NOMO-1 (cell line): ENCODE measurements around the gene ZNF12.
"Not testable (repeated sequence)": the region's sequence is repeated elsewhere in the genome, so short reads cannot be mapped to it uniquely, and the experiment has no call there.

ENCODE experiments used
- DNase-seq, 2 experiments: peaks; one replicate each; lab custom pipeline; 2025; ENCODE audit not compliant: unreplicated experiment in 2 of 2; lab: John Stamatoyannopoulos, UW

ZNF12 gene

GRCh38 chr7:6706666-6707407 is at the start of gene ZNF12:
TSS of gene ZNF12 (minus strand) at chr7:6706947. CDS start at chr7:6705173, 1,774 bp downstream.
- DNase-seq, result peak; percentile 86 to 88

DNA sequence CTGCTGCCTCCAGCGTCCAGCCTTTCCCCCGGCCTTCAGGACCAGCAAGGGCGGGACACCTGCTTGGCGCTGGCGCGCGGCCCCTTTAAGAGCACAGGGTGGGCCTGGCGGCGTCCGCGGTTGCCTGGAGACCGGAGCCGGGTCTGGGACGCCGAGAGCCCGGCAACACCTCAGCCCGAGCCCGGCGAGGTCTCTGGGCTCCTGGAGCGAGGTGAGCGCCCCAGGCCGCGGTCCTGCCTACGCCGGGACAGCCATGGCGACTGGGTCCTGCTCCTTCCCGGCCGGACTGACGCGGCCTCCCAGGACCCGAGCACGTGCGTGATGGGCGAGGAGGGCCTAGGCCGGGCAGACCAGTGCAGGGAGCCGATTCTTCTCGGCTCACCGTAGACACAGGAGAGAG is 47.2 kb upstream of the ZNF12 start, which contains the start of gene RSPH10B2:
TSS of gene RSPH10B2 (plus strand) at position 140 of the 400 bp plus-strand sequence. CDS start 3,575 bp downstream, outside the sequence.
- not testable (repeated sequence) for DNase-seq

DNA sequence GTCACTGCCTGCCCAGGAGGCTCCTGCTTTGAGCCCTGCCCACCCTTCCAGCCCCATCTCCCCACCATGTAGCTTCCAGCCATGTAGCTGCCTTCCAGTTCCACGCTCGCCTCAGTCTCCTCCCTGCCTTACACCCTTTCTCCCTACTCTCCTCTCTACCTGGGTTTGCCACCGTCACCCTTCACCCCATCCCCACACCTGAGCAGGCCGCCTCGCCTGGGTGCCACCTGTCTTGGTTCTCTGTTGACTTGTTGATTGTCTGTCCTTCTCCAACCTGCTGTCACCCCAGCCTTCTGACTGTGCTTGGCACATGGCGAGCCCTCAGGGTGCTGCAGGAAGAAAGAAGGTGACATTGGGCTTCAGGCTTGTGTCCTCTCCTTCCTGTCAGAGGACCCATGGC is 43.4 kb upstream of the ZNF12 start:
- DNase-seq, result not testable (repeated sequence)

DNA sequence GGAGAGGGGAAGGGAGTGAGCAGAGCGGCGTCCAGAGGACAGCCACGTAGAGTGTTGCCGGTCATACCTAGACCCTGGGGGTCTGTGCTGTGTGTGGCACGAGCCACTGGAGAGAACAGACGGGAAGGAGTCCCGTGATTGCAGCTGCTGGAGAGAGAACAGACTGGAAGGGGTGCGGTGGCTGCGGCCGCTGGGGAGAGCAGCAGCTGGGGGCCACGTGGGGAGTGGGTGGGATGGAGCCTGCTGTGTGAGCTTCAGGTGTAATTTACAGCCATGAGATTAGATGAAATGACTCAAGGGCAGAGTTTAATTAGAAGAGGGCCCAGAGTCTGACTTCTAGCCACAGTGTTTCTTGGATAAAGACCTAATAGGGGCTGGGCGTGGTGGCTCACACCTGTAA is 42.6 kb upstream of the ZNF12 start:
- not testable (repeated sequence) for DNase-seq

DNA sequence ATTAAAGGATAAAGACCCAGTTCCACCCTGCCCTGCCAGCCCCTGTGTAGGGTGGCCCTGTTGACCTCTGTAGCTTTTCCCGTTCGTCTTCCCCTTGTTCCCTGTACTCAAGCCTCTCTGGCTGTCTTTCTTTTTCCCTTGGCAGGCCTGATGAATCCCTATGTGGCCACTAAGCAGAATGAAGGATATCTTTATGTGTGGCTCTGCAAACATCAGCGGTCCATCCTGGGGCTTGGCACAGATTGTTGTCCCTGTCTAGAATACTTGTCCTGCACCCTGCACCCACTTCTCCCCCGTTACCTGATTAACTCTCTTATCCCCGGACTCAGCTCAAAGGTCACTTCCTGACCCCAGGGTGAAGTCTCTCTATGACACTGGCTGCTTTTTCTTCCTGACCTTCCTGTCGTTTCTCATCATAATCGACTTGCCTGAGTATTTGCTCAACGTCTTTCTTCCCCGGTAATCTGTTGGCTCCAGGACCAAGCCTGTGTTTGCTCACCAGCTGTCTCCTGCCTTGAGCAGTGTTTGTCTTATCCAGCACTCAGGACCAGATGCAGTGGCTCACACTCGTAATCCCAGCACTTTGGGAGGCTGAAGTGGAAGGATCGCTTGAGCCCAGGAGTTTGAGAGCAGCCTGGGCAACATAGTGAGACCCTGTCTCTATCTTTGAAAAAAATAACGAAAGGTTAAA is 37.8 kb upstream of the ZNF12 start:
- not testable (repeated sequence) for DNase-seq

GRCh38 chr7:6738415-6738814 is 31.7 kb upstream of the ZNF12 start:
- DNase-seq, result not testable (repeated sequence)

DNA sequence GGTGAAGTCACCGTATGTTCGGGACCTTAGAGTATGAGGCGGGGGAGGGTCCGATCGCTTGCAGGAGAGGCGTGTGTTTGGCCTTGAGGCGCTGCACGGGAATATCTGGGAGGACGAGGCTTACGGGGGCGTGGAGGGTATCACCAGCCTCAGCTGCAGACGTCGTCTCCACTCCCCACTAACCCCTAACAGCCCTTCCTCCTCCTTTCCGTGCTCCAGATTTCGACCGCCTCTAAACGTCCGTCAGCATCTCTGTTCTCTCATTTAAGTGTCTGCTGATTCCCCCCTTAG is 23.5 kb upstream of the ZNF12 start:
- peak in 1 of 2 experiments; percentile 0 for DNase-seq

DNA sequence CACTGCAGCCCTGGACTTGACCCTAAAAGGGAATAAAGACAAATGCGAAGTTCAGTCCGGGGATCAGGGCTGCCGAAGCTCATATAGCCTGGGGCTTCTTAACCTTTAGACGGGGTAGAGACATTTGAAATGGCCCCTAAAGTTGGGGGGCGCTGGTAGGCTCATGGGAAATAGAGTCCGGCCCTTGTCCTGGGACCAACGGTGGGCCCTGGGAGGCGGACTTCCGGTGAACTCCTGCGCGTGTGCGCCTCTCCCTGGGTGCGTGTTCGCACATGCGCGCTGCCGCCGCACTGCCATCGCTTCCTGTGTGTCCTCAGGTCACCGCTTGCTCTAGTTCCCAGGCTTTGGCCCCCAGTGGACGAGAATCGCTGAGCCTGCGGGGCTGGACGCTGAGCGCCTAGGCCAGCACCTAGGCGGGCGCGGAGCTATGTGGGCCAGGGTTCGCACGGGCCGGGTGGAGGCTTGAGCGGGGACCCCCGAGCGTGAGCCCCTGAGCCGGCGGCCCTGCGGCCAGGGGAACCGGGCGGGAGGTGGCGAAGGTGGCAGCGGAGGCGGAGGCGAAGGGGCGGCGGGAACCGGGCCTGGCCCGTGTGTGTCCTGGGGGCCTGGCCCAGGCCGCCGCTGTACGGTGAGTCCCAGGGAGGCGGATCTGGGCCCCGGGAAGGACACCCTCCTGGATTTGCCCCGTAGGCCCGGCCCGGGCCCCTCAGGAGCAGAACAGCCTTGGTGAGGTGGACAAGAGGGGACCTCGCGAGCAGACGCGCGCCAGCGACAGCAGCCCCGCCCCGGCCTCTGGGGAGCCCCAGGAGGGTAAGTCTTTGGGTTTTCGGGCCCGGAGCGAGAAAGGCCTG is 23.0 kb upstream of the ZNF12 start:
- DNase-seq, result peak; percentile 63 to 65

DNA sequence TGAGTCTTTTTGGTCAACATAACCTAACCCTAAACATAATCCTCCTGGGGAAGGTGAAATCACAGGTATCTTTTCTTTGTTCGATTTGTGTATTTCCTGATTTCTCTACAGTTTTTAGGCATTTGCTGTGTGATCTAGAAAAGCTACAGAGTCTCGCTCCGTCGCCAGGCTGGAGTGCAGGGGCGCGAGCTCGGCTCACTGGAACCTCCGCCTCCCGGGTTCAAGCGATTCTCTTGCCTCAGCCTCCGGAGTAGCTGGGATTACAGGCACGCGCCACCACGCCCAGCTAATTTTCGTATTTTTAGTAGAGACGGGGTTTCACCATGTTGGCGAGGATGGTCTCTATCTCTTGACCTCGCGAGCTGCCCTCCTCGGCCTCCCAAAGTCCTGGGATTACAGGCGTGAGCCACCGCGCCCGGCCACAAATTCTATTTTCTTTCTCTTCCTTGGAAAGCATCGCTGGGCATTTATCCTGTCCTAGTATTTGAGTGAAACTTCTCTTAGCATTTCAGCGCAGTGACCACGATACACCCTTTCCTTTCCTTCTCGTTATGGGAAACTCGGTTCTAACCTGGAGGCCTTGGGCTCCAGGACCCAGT is 22.2 kb upstream of the ZNF12 start:
- not testable (repeated sequence) for DNase-seq

DNA sequence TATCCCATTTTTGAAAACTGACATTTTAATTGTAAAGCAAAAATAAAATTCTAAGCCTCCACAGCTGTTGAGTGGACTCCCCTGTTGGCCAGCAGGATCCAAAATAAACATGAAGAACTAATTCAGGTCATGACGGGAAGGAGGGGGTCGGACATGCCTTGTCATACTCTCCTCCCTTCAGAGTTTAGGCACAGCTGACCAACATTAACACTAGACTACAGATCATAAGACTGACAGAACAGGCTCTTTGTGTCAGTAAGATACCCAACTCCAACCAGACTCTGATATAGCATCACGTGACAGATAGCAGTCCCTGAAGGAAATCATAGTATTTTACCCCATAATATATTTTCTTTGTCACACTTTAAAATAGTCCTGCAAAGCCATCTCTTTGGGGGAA is 20.9 kb upstream of the ZNF12 start:
- no peak for DNase-seq

GRCh38 chr7:6726341-6726740 is 19.6 kb upstream of the ZNF12 start:
- not testable (repeated sequence) for DNase-seq

GRCh38 chr7:6725003-6725402 is 18.3 kb upstream of the ZNF12 start:
- peak; percentile 58 to 79 for DNase-seq

DNA sequence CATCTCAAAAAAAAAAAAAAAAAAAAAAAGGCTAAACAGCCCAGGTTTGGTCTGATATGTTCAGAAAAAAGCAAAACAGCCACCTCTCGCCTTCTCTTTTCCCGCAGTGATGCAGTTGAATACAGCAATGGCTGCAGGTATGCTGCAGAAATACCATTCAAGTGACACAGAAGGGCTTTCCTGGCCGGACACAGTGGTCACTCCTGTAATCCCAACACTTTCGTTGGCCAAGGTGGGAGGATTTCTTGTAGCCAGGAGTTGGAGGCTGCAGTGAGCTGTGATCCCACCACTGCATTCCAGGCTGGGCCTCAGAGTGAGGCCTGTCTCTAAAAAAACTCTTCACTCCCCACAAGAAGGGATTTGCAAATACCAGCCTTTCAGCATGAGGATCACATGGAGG is 17.6 kb upstream of the ZNF12 start:
- not testable (repeated sequence) for DNase-seq

DNA sequence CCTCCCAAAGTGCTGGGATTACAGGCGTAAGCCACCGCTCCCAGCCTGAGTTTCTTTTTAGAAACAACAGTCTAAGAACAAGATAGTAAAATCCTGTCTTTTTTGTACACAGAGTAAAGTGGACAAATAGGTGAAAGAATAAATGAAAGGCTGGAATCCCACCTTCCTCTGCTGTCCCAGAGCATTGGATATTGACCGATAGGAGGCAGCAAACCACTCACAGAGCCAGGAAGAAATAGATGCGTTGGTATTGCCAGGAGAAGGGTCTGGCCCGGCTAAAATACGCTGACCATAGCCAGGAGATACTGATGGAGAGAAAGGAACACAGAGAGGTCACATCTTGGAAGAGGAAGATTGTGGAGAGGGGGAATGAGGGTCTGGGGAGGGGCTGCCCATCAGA is 11.4 kb upstream of the ZNF12 start:
- DNase-seq, result no peak

DNA sequence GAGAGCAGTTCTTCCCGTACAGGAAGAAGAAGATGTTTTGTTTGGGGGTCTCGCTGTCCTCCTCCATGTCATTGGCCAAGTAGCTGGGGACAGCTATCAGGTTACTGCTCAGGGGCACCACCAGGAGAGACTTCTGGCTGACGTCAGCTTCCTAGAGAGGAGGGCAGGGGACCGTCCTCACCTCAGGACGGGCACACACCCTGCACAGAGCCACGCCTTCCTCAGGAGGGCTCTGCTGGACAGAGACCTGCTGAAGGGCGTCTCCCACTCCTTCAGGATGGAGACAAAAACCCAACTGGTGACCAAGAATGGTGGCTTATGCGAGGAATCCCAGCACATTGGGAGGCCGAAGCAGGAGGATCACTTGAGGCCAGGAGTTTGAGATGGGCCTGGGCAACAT is 9.2 kb upstream of the ZNF12 start:
- not testable (repeated sequence) for DNase-seq

DNA sequence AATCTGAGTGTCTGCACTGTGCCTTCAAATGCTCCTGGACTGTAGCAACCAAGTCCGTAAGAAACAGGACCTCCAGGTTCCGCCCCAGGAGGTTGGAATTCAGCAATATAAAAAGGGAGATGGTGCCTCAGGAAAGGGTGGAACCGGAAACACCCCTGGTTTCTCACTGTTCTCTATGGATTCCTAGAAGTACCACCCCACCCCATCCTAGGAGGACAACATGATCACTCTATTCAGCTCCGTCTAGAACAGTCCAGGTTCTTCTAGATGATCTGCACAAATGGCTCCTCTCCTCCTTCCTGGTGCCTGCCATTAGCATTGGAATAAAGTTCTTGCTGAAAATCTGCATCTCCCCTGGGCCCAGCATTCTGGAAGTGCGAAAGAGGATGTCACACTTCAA is 7.6 kb upstream of the ZNF12 start:
- no peak for DNase-seq

DNA sequence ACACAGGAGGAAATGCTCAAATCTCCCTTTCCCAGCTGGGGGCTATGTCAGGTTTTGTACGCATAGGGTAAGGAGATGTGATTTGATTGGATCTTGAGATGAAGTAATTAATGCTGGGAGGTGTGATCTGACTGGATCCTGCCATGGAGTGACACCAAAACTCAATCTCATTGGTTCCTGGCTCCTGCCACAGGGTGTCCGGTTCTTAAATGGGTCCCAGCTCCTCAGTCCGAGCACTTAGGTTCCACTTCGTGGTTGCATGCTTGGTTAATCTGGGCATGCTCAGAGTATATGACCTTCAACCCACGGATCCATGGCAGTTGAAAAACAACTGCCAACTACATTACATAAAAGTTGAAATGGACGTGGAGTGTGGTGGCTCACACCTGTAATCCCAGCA is 3.1 kb upstream of the ZNF12 start:
- DNase-seq, result no peak

DNA sequence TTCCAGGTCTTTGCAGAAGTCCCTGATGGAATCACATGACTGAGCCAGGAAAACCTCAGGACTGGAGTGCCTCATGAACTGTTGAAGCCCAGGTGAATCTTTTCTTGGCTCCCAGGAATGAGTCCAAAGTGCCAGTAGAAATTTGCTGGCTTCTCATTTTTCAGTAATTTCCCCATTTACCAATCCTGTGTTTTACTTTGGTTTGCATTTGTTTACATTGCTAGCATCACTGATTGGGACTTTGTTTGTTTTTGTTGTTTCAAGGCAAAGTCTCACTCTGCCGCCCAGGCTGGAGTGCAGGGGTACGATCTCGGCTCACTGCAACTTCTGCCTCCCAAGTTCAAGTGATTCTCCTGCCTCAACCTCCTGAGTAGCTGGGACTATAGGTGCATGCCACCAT is 1.6 kb upstream of the ZNF12 start:
- no peak for DNase-seq

DNA sequence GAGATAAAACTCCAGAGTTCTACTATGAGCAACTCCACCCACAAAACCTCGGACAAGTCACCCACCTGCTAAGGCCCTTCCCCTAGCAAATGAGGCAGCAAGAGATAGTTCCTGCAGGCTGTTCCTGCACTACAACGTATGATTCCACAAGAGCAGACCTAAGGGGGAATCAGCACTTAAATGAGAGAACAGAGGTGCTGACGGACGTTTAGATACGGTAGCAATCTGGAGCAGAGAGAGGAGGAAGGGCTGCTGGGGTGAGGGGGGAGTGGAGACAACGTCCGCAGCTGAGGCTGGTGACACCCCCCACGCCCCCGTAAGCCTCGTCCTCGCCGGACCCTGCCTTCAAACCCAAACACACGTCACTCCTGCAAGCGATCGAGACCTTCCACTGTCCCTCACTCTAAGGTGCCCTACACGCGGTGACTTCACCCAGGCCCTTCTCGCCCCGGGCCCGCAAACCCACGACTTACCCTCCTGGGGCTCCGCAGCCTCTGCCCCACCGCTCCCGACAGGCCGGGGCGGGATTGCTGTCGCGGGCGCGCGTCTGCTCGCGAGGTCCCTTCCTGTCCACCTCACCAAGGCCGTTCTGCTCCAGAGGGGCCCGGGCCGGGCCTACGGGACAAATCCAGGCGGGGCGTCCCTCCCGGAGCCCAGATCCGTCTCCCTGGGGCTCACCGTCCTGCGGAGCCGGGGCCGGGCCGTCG is 635 bp downstream of the ZNF12 start:
- DNase-seq, result peak in 1 of 2 experiments; percentile 36

GRCh38 chr7:6701860-6702259 is 4.9 kb downstream of the ZNF12 start:
- no peak for DNase-seq
